IMR-90 (cell line): Measurements from ENCODE around the gene COL15A1. TPM values are rescaled to one million over a fixed set of nuclear protein-coding genes. Genes with fewer than 3 reads are reported as not detected.

ENCODE experiments used
- ATAC-seq: fragments of 200-7000 bp; cut with Tn5 transposase; 2 replicates; pipeline ENCODE4 v1.9.1; 2020; ENCODE audit warnings: low read depth, mild to moderate bottlenecking, moderate library complexity
- BruUV-seq: library from RNA; stranded (reverse); fragments of 400-500 nt; replicated peaks from 2 replicates; lab custom pipeline; 2021; lab: Mats Ljungman, UMichigan
- CTCF ChIA-PET: fragments of 300-600 bp; formaldehyde crosslinking; extraction: SDS; loops from one replicate; lab custom pipeline; 2021; ENCODE audit warnings: antibody characterized with exemption; lab: Yijun Ruan, JAX
- POLR2A ChIA-PET: fragments of 300-600 bp; sonication (Branson Sonifier 250); formaldehyde crosslinking; loops from one replicate; lab custom pipeline; 2022; ENCODE audit warnings: antibody characterized with exemption; ENCODE audit not compliant: unreplicated experiment; lab: Charles Lee
- DNase-seq: peaks from one replicate; pipeline ENCODE4 v3.0.0; 2013
- H2AFZ ChIP-seq: replicated peaks from 2 replicates; pipeline ENCODE3; 2013; ENCODE audit warnings: low read length, mild to moderate bottlenecking; ENCODE audit not compliant: poor library complexity
- H2AK5ac ChIP-seq: 2 replicates; pipeline ENCODE4 v1.6.1; 2013; ENCODE audit warnings: low read depth, low read length, inconsistent platforms
- H2AK9ac ChIP-seq: replicated peaks from 2 replicates; pipeline ENCODE3; 2013; ENCODE audit warnings: mild to moderate bottlenecking, low read depth, low read length, moderate library complexity; ENCODE audit not compliant: poor library complexity
- H2BK120ac ChIP-seq: 2 replicates; pipeline ENCODE4 v1.6.1; 2013; ENCODE audit warnings: low read depth, low read length, inconsistent platforms
- H2BK15ac ChIP-seq: 3 replicates; pipeline ENCODE4 v1.6.1; 2013; ENCODE audit warnings: low read depth, low read length, inconsistent platforms
- H2BK20ac ChIP-seq: 2 replicates; pipeline ENCODE4 v1.6.1; 2013; ENCODE audit warnings: low read depth, mild to moderate bottlenecking, inconsistent platforms, low read length, moderate library complexity
- H2BK5ac ChIP-seq: 2 replicates; pipeline ENCODE4 v1.6.1; 2013; ENCODE audit warnings: mild to moderate bottlenecking, low read depth, low read length, inconsistent platforms; ENCODE audit not compliant: poor library complexity, severe bottlenecking
- H3K14ac ChIP-seq: replicated peaks from 2 replicates; pipeline ENCODE4 v1.6.1; 2013; ENCODE audit warnings: low read depth, low read length, inconsistent platforms
- H3K18ac ChIP-seq: 2 replicates; pipeline ENCODE4 v1.6.1; 2013; ENCODE audit warnings: low read depth, low read length, control low read depth
- H3K23ac ChIP-seq: 2 replicates; pipeline ENCODE4 v1.6.1; 2013; ENCODE audit warnings: low read depth, low read length, inconsistent platforms
- H3K27ac ChIP-seq: 2 replicates; pipeline ENCODE4 v1.5.1; 2013; ENCODE audit warnings: mild to moderate bottlenecking, control low read depth, low read length; ENCODE audit not compliant: insufficient read depth
- H3K27me3 ChIP-seq: 2 replicates; pipeline ENCODE4 v1.6.1; 2013; ENCODE audit warnings: low read length; ENCODE audit not compliant: control insufficient read depth, insufficient read depth
- H3K36me3 ChIP-seq: 2 replicates; pipeline ENCODE4 v1.6.1; 2013; ENCODE audit warnings: low read length, mixed read lengths; ENCODE audit not compliant: control insufficient read depth, insufficient read depth
- H3K4ac ChIP-seq: 2 replicates; pipeline ENCODE4 v1.6.1; 2013; ENCODE audit warnings: low read depth, low read length, inconsistent platforms
- H3K4me1 ChIP-seq: 2 replicates; pipeline ENCODE4 v1.6.1; 2013; ENCODE audit warnings: low read length, mixed read lengths; ENCODE audit not compliant: control insufficient read depth, insufficient read depth
- H3K4me2 ChIP-seq: 2 replicates; pipeline ENCODE4 v1.6.1; 2013; ENCODE audit warnings: low read depth, mild to moderate bottlenecking, control low read depth, low read length, moderate library complexity
- H3K4me3 ChIP-seq: 2 replicates; pipeline ENCODE4 v1.5.1; 2013; ENCODE audit warnings: low read depth, mild to moderate bottlenecking, control low read depth, low read length, moderate library complexity; ENCODE audit not compliant: insufficient read depth
- H3K56ac ChIP-seq: 2 replicates; pipeline ENCODE4 v1.6.1; 2013; ENCODE audit warnings: low read length, inconsistent platforms; ENCODE audit not compliant: insufficient read depth; ENCODE audit errors: extremely low read depth
- H3K79me1 ChIP-seq, 2 experiments: 2 replicates each; pipeline ENCODE4 v1.6.1; 2013; ENCODE audit warnings: low read length in 2 of 2, inconsistent platforms in 1 of 2, low read depth in 1 of 2
- H3K9ac ChIP-seq: 2 replicates; pipeline ENCODE4 v1.6.1; 2013; ENCODE audit warnings: low read depth, low read length, control low read depth
- H3K9me1 ChIP-seq: 2 replicates; pipeline ENCODE4 v1.6.1; 2013; ENCODE audit warnings: low read length, inconsistent platforms; ENCODE audit not compliant: insufficient read depth
- H3K9me3 ChIP-seq: 2 replicates; pipeline ENCODE4 v1.6.1; 2013; ENCODE audit warnings: low read length; ENCODE audit not compliant: control insufficient read depth, insufficient read depth
- H4K20me1 ChIP-seq: 2 replicates; pipeline ENCODE4 v1.6.1; 2013; ENCODE audit warnings: low read length, inconsistent platforms; ENCODE audit not compliant: insufficient read depth
- H4K5ac ChIP-seq: 2 replicates; pipeline ENCODE4 v1.6.1; 2013; ENCODE audit warnings: mild to moderate bottlenecking, low read depth, low read length, control low read depth
- H4K8ac ChIP-seq, 2 experiments: 2 replicates each; pipeline ENCODE4 v1.6.1; 2013; ENCODE audit warnings: low read depth in 2 of 2, low read length in 2 of 2, control low read depth in 1 of 2, inconsistent platforms in 1 of 2
- H4K91ac ChIP-seq: 2 replicates; pipeline ENCODE4 v1.6.1; 2013; ENCODE audit warnings: low read depth, low read length, inconsistent platforms; ENCODE audit not compliant: insufficient read depth
- CEBPB ChIP-seq: IDR thresholded peaks from 2 replicates; pipeline ENCODE4 v1.6.1; 2012; ENCODE audit warnings: low read depth, low read length, improper control_type of control experiment
- FOS ChIP-seq: fragments of 150-350 bp; IDR thresholded peaks from 2 replicates; pipeline ENCODE4 v1.6.1; 2016; ENCODE audit warnings: low read depth, low read length
- MAZ ChIP-seq: IDR thresholded peaks from 2 replicates; pipeline ENCODE4 v1.6.1; 2012; ENCODE audit warnings: low read depth, mild to moderate bottlenecking, low read length, improper control_type of control experiment, moderate library complexity, borderline replicate concordance
- USF2 ChIP-seq: fragments of 150-350 bp; IDR thresholded peaks from 2 replicates; pipeline ENCODE4 v1.6.1; 2017; ENCODE audit warnings: mild to moderate bottlenecking, antibody characterized with exemption, low read length, low read depth
- WGBS, 2 experiments: methylation state at CpG; one replicate each; pipeline versions ENCODE4 v1.1.5 to v1.1.7; 2013; ENCODE audit warnings: missing lambda C conversion rate in 2 of 2; ENCODE audit not compliant: insufficient read length in 1 of 2; ENCODE audit errors: extremely low coverage in 2 of 2; 5-methylcytosine and 5-hydroxymethylcytosine counted together
- dilution Hi-C: fragments of 300-500 bp; cut with HindIII; formaldehyde crosslinking; loops from one replicate; pipeline ENCODE4 v1.14.3; 2018; ENCODE audit warnings: low sequenced_read_pairs; ENCODE audit not compliant: unreplicated experiment
- in situ Hi-C: fragments of 300-500 bp; cut with MboI; formaldehyde crosslinking; loops from 3 replicates; pipeline ENCODE4 v1.14.3; 2019; ENCODE audit warnings: low sequenced_read_pairs, inconsistent platforms, mixed read lengths
- intact Hi-C: fragments of 100-400 bp; cut with micrococcal nuclease; formaldehyde crosslinking; loops from 2 replicates; pipeline ENCODE4 v1.10.0; 2022
- polyA plus RNA-seq, 3 experiments: library from polyadenylated mRNA; depleted of rRNA; stranded (reverse); fragments of >200 nt; gene quantifications; 2 replicates each; pipeline ENCODE4 v1.2.3, GENCODE V29; 2012; ENCODE audit warnings: low replicate concordance in 1 of 3
- total RNA-seq: library from RNA; depleted of rRNA; stranded (reverse); fragments of >200 nt; gene quantifications from 2 replicates; pipeline ENCODE4 v1.2.3, GENCODE V29; 2012

Gene COL15A1
- total and polyA plus RNA-seq, 2 of the 4 experiments (the other 2 are of a cell fraction) = 2.2 to 3.7 TPM

- H3K27ac ChIP-seq = no peak overlapping the region
- no peaks in the 10 kb centered on the region for H4K20me1 ChIP-seq
- peak overlapping the region; percentile 47; the same call in 1 of the 2 replicates for H4K91ac ChIP-seq
- no peak for DNase-seq
- no CpG with 5 or more reads among the region's 1 CpG for WGBS, 2 experiments
- no peaks in the 10 kb centered on the region for H3K27me3 ChIP-seq
- H3K4me1 ChIP-seq = peaks cover 24% of the 10 kb centered on the region
- peak overlapping the region; percentile 47; the same call in 1 of the 2 replicates for H2AK5ac ChIP-seq
- H2AK9ac ChIP-seq = no peak overlapping the region
- TF ChIP-seq USF2 (no peak), CEBPB (no peak), FOS (no peak), MAZ (no peak)
- H3K4ac ChIP-seq = peak overlapping the region; percentile 59; the same call in 1 of the 2 replicates
- H3K9ac ChIP-seq = no peak overlapping the region
- H3K18ac ChIP-seq = no peak overlapping the region
- H3K9me3 ChIP-seq = peaks cover 9% of the 10 kb centered on the region
- H2AFZ ChIP-seq = no peak overlapping the region
- H4K8ac ChIP-seq = peak overlapping the region in 1 of 2 experiments; percentile 5; a peak in 1 of 4 replicates
- H2BK5ac ChIP-seq = no peak overlapping the region
- H3K14ac ChIP-seq = 0 out of 2 replicates have a peak overlapping the region, but pooled peaks have one; percentile 30
- peak overlapping the region; percentile 20; the same call in 2 of the 3 replicates for H2BK15ac ChIP-seq
- H3K79me1 ChIP-seq = no peaks in the 10 kb centered on the region
- H3K9me1 ChIP-seq = peaks cover 30% of the 10 kb centered on the region; the same call in 1 of the 2 replicates
- ATAC-seq = no peak
- H3K4me3 ChIP-seq = no peak overlapping the region
- H3K4me2 ChIP-seq = no peak overlapping the region
- CTCF ChIA-PET = no interaction called here
- no peak overlapping the region for H3K23ac ChIP-seq
- H2BK120ac ChIP-seq = no peak overlapping the region
- intact Hi-C loops (no loop called here), in situ Hi-C loops (no loop called here), dilution Hi-C loops (no loop called here)
- POLR2A ChIA-PET = no interaction called here
- peaks cover 66% of the 10 kb centered on the region; the same call in 1 of the 2 replicates for H3K36me3 ChIP-seq
- H4K5ac ChIP-seq = no peak overlapping the region
- H2BK20ac ChIP-seq = no peak overlapping the region
- no TSS peak for BruUV-seq
- no peak overlapping the region for H3K56ac ChIP-seq
Observed at GRCh38 chr9:99049228-99049627, 105.5 kb downstream of the COL15A1 start.
